Limb (tissue), 2 donors: ENCODE measurements around the gene CNTNAP1.

Experiments
- DNase-seq, 2 donors: peaks; one replicate each; pipeline ENCODE4 v3.0.0-alpha.2; 2016; ENCODE audit errors: extremely low spot score in 2 of 2

Gene CNTNAP1

DNA sequence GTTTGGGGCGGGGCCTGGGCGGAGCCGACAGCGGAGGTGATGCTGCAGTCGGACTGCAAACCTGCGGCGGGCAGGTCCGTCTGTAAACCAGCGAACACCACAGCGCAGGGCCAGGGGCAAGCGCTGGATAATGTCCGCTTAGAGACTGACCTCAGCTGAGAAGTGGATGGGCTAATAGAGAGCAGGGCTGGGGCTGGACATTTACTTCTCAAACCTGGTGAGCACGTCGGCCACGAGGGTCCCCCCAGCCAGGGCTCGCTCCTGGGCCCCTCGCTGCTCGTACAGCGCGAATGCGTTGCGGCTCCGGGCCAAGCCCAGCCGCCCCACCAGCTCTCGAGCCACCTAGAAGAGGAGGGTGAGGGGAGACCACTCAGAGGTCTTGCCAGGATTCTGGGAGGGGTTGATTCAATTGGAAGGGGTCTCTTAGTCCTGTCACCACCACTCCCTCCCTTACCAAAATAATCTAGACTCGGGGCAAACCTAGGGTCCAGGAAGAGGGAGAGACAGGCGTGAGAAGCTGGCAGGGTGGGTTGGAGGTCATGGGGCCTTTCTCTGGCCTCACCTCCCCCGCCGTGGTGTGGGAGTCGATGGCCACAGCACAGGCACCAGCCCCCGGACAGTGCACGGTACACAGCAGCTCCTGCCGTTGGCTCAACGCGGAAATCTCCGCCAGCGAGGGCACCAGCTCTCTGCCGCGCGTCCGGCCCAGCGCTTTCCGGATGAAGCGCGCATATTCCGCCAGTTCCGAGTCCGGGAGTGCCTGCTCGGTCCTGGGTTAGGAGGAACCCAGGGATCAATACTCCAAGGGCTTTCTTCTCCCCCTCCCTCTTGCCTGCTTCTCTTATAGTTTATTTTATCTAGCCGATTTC, 11.3 kb upstream of the CNTNAP1 start:
- DNase-seq: no peak

- no peak for DNase-seq
Observed at GRCh38 chr17:42672038-42672437, 10.3 kb upstream of the CNTNAP1 start.

DNA sequence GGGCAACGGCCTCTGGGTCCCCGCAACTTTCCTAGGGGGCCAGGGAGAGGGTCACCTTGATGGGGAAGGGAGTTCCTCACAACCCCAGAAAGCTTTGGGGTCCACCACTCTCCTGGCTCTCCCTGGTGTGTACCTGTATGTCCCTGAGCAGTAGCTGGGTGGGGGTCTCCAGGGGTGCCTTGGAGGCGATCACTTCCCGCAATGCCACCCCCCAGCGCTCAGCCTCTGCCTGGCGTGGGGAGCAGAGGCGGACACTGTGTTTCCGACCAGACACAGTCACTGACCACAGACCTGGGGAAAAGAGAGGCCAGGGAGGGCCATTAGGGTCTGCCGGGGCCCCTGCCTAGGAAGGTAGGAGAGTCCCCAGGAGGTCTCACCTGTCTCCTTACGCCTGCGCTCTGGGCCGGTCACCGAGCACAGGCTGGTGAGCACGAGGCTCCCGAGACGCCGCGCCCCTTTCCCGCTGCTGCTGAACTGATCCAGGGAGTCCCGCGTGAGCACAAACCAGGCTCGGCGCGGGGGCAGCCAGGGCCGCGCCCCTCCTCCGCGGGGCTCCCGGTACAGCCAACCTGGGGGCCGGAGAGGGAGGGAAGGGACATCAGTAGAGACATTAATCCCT, 9.0 kb upstream of the CNTNAP1 start:
- no peak for DNase-seq

DNA sequence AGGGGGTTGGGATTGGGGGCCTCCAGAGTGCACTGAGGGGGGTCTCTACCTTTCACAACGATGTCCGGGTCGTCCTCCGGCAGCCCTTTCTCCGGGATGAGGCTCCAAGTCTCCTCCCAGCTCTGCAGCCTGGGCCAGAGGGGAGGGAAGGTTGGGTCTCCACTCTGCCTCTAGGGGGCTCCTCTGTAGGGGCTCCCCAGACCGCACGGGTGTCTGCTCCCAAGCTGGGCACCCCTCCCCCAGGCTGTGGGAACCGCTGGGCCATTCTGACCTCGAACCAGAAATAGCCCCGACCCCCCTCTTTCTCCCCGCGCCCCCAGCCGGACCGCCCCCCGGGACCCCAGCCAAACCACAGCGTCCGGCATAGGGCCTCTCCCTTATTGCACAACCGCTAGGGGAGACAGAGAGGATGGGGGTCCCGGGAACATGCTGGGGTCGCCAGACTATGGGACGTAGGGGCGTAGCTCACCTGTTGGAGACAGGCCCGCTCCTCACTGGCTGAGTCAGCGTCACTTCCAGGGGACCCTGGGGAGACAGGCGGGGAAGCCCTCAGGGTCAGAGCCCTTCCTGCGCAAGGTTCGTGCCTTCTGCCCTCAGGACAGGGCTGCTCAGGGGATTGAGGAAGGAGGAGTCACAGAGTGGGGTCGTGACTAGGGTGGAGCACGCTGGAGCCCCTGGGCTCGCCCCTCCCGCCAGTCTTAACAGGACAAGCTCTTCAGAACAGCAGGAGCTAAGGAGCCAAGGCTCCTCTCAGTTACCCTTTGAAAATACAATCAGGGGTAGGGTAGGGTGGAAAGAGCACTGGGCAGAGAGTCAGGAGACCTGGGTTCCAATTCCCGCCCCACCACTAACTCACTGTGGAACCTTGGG, 8.2 kb upstream of the CNTNAP1 start:
- DNase-seq: peak in 1 of 2 donors; percentile 52

DNA sequence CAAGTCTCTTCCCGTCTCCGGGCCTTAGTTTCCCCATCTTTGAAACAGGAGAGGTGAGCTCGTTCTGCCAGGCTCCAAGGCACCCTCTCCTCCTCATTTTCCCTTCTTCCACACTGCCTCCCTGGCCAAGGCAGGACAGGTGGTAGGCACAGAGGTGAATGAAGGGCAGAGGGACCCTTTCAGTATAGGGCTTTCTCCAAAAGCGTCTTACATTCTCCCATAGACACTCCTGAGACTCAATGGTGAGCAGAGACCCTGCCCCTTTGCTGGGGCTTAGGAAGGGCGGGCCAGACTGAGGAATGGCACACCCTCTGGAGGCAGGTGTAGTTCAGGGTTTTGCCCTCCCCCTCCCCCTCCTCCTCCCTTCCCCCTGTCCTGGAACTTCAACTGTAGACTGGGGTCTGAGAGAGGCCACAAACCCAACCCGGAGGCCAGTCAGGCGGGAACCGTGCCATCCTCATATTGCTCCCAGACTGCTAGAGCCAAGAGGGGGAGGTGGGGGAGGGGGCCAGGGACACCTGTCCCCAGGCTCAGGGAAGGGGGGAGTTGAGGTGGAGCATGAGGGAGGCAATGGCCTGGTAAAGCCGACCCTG, 7.5 kb upstream of the CNTNAP1 start:
- DNase-seq: peak in 1 of 2 donors; percentile 54

- DNase-seq: peak in 1 of 2 donors; percentile 70
Observed at GRCh38 chr17:42675348-42675964, 6.9 kb upstream of the CNTNAP1 start.

GRCh38 chr17:42675965-42676423, 6.3 kb upstream of the CNTNAP1 start:
- DNase-seq: no peak

- no peak for DNase-seq
Observed at GRCh38 chr17:42676424-42677011, 5.8 kb upstream of the CNTNAP1 start, which contains the start of gene PLEKHH3. Gene PLEKHH3 (minus strand): TSS chr17:42676994. CDS start chr17:42676563, 431 bp downstream.

- DNase-seq: peak; percentile 100
Observed at GRCh38 chr17:42677012-42677857, 5.1 kb upstream of the CNTNAP1 start.

GRCh38 chr17:42677921-42678781, 4.2 kb upstream of the CNTNAP1 start:
- peak; percentile 91 to 93 for DNase-seq

DNA sequence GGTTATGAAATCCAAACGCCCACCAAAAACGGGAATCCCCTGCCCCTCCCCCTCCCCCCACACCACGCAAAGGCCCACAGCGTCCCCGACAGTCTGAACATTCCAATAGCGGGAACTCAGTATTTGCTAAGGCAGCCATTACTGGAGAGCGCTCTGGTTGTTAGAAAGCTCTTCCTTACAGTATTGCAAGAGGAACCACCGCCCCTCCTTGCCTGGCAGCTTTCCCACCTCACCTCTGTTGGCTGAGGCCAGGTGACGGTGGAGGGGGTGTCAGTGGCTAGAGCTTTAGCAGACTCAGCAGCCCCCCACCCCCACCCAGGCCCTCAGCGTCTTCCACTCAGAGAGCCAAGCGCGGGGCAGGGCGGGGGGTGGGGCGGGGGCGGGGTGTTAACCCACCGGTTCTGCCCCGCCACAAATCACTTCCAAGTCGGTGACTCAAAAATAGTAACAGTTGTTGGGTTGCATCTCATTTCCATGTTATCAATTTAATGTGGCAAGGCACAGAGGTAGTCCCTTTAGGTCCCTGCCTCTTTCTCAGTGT, 3.3 kb upstream of the CNTNAP1 start:
- peak; percentile 51 to 76 for DNase-seq

GRCh38 chr17:42679492-42680330, 2.6 kb upstream of the CNTNAP1 start:
- peak; percentile 79 to 87 for DNase-seq

DNA sequence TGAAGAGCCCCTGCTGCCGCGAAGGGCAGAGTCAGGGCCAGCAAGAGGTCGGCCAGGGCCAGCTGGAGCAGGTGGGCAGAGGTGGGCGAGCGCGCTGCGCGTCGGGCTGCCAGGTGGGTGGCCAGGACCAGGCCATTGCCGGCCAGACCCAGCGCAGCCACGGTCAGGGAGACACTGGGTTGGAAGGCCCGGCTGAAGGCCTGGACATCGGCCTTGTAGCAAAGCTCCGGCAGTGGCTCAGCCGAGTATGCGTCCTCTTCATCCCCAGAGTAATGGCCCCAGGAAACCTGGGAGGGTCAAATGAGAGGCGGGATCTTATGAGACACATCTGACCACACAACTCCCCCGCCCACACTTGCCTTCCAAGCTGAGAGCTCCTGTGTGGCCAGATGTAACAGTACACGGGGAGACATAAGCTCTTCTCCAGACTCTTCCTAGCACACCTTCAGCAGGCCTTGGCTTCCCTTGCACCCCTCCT, 2.0 kb upstream of the CNTNAP1 start:
- DNase-seq: no peak

DNA sequence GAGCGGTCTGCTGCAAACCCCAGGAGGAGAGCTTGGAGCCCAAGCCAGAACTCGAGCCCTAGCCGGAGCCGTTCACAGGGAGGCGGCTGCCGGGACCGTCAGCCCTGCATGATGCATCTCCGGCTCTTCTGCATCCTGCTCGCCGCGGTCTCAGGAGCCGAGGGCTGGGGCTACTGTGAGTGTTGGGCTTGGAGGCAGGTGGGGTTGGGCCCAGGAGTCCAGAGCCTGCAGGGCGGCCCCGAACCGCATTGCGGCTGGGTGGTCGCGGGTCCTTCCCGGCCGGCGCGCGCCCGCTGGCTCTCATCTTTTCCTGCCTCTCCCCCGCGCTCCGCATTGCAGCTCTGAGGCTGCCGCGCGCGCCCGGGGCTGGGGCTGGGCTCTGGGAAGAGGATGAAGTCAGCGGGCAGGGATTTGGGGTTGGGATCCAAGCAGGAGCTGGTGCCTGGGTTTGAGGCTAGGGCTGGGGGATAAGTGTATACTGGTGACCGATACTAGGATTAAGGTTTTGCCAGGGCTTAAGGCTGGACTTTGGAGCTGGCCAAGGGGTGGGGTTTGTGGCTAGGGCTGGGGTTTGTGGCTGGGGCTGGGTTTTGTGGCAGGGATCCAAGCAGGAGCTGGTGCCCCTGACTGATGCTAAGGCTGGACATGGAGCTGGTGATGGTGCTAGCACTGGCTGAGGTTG, 532 bp downstream of the CNTNAP1 start:
- peak; percentile 42 to 84 for DNase-seq

- DNase-seq: peak in 1 of 2 donors; percentile 68
Observed at GRCh38 chr17:42683407-42684034, 1.2 kb downstream of the CNTNAP1 start.

DNA sequence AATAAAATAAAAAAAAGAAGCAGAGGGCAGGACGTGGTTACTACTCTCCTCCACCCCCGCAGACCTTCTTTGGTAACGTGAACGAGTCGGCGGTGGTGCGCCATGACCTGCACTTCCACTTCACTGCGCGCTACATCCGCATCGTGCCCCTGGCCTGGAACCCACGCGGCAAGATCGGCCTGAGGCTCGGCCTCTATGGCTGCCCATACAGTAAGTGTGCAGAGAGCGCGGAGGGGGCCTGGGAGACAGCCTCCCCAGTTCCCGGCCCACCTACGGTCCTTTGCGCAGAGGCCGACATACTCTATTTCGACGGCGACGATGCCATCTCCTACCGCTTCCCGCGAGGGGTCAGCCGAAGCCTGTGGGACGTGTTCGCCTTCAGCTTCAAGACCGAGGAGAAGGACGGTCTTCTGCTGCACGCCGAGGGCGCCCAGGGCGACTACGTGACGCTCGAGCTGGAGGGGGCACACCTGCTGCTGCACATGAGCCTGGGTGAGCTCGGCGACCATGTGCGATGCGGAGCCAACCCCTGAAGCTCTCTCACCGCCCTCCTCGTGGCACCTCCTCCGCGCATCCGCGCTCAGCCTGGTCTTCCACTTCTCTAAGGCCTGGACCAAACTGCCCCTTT, 2.7 kb downstream of the CNTNAP1 start:
- no peak for DNase-seq
